GM19468 (cell line): ENCODE results near the gene TPO.
"Not testable (repeated sequence)": the region's sequence is repeated elsewhere in the genome, so short reads cannot be mapped to it uniquely, and the experiment has no call there.

Experiments used
- ATAC-seq: cut with Tn5 transposase; IDR thresholded peaks from one replicate; pipeline ENCODE4 v1.9.1; 2021; ENCODE audit warnings: mild to moderate bottlenecking, moderate library complexity, moderate number of reproducible peaks; ENCODE audit not compliant: unreplicated experiment; ENCODE audit errors: extremely low read depth

Gene TPO

GRCh38 chr2:1413156-1413710, at the start of gene TPO:
TSS of gene TPO (plus strand) at chr2:1413463. CDS start at chr2:1414409, 946 bp downstream.
- no peak for ATAC-seq

GRCh38 chr2:1366546-1367134, 46.6 kb upstream of the TPO start:
- ATAC-seq = no peak

- no peak for ATAC-seq
Measured at GRCh38 chr2:1367601-1368000, 45.7 kb upstream of the TPO start.

- ATAC-seq = no peak
Measured at GRCh38 chr2:1369905-1370304, 43.4 kb upstream of the TPO start.

GRCh38 chr2:1370461-1370860, 42.8 kb upstream of the TPO start:
- ATAC-seq = no peak

- ATAC-seq = no peak
Measured at GRCh38 chr2:1371082-1371481, 42.2 kb upstream of the TPO start.

GRCh38 chr2:1373830-1374229, 39.4 kb upstream of the TPO start:
- ATAC-seq = no peak

- ATAC-seq = no peak
Measured at GRCh38 chr2:1374287-1374686, 39.0 kb upstream of the TPO start.

GRCh38 chr2:1375794-1376193, 37.5 kb upstream of the TPO start:
- ATAC-seq = no peak

- ATAC-seq = no peak
Measured at GRCh38 chr2:1377473-1377872, 35.8 kb upstream of the TPO start.

GRCh38 chr2:1378456-1379150, 34.7 kb upstream of the TPO start:
- no peak for ATAC-seq

GRCh38 chr2:1381644-1382043, 31.6 kb upstream of the TPO start:
- ATAC-seq = no peak

GRCh38 chr2:1387954-1388725, 25.1 kb upstream of the TPO start:
- ATAC-seq = not testable (repeated sequence)

- not testable (repeated sequence) for ATAC-seq
Measured at GRCh38 chr2:1390118-1390517, 23.1 kb upstream of the TPO start.

- ATAC-seq = no peak
Measured at GRCh38 chr2:1393321-1393720, 19.9 kb upstream of the TPO start.

GRCh38 chr2:1394709-1395408, 18.4 kb upstream of the TPO start:
- no peak for ATAC-seq

GRCh38 chr2:1397350-1397749, 15.9 kb upstream of the TPO start:
- no peak for ATAC-seq

- no peak for ATAC-seq
Measured at GRCh38 chr2:1398191-1398590, 15.1 kb upstream of the TPO start.

- ATAC-seq = no peak
Measured at GRCh38 chr2:1400943-1401735, 12.1 kb upstream of the TPO start.

GRCh38 chr2:1402064-1402463, 11.2 kb upstream of the TPO start:
- no peak for ATAC-seq
